Dermis microvascular lymphatic vessel endothelial cell (primary cell): ENCODE measurements around the gene NPL. TPM values are rescaled to one million over a fixed set of nuclear protein-coding genes. Genes with fewer than 3 reads are reported as not detected.
A peak's percentile ranks its signal among the peaks of the same experiment; 100 is the strongest.

Experiments
- DNase-seq, 2 donors: peaks; one replicate each; pipeline versions ENCODE4 v3.0.0 to v3.0.0-alpha.2; 2010; ENCODE audit warnings: low read depth in 2 of 2
- total RNA-seq: library from RNA; depleted of rRNA; stranded (reverse); fragments of >200 nt; gene quantifications from 2 replicates; pipeline ENCODE4 v1.2.1, GENCODE V29; 2014

NPL gene
- 2.3 and 4.0 TPM in 2 replicates for total RNA-seq

GRCh38 chr1:182789138-182790076 lies at the start of gene NPL:
Gene NPL (plus strand): TSS chr1:182789773. CDS start chr1:182794372, 4,599 bp downstream.
- peak; percentile 40 to 74 for DNase-seq

- no peak for DNase-seq
These were observed 49.5 kb upstream of the NPL start for GRCh38 chr1:182740120-182740519.

- no peak for DNase-seq
These were observed 46.8 kb upstream of the NPL start for GRCh38 chr1:182742780-182743179.

GRCh38 chr1:182752077-182752988 lies 37.2 kb upstream of the NPL start:
- DNase-seq: peak in 1 of 2 donors; percentile 22

- DNase-seq: no peak
These were observed 35.5 kb upstream of the NPL start for GRCh38 chr1:182754087-182754486.

GRCh38 chr1:182754543-182755314 lies 34.8 kb upstream of the NPL start:
- DNase-seq: no peak

GRCh38 chr1:182755632-182756031 lies 33.9 kb upstream of the NPL start:
- no peak for DNase-seq

GRCh38 chr1:182756423-182756822 lies 33.1 kb upstream of the NPL start:
- DNase-seq: no peak

GRCh38 chr1:182761396-182762395 lies 27.9 kb upstream of the NPL start:
- peak in 1 of 2 donors; percentile 56 for DNase-seq

- DNase-seq: no peak
These were observed 27.0 kb upstream of the NPL start for GRCh38 chr1:182762536-182762935.

GRCh38 chr1:182764029-182764727 lies 25.4 kb upstream of the NPL start:
- no peak for DNase-seq

GRCh38 chr1:182765391-182765790 lies 24.2 kb upstream of the NPL start:
- no peak for DNase-seq

- DNase-seq: no peak
These were observed 23.5 kb upstream of the NPL start for GRCh38 chr1:182766050-182766449.

- DNase-seq: no peak
These were observed 22.5 kb upstream of the NPL start for GRCh38 chr1:182766881-182767645.

- DNase-seq: no peak
These were observed 20.6 kb upstream of the NPL start for GRCh38 chr1:182768963-182769362.

- no peak for DNase-seq
These were observed 19.3 kb upstream of the NPL start for GRCh38 chr1:182770232-182770631.

GRCh38 chr1:182771187-182771984 lies 18.2 kb upstream of the NPL start:
- no peak for DNase-seq

GRCh38 chr1:182777386-182777785 lies 12.2 kb upstream of the NPL start:
- no peak for DNase-seq
